Omental fat pad (tissue), 4 donors: ENCODE results near the gene FTCD. TPM values are rescaled to one million over a fixed set of nuclear protein-coding genes. Genes with fewer than 3 reads are reported as not detected.
"Not testable (repeated sequence)": the region's sequence is repeated elsewhere in the genome, so short reads cannot be mapped to it uniquely, and the experiment has no call there.

ENCODE experiments used
- ATAC-seq: fragments of 150-250 bp; one replicate; pipeline ENCODE4 v1.9.1; 2016; ENCODE audit warnings: mild to moderate bottlenecking, moderate library complexity; ENCODE audit not compliant: low FRiP score
- DNase-seq: peaks from one replicate; pipeline ENCODE4 v3.0.0-alpha.2; 2019; ENCODE audit warnings: low spot score
- CTCF ChIP-seq, 3 donors: fragments of 450-650 bp; IDR thresholded peaks; one replicate each; pipeline ENCODE4 v1.5.1; 2016 to 2017; ENCODE audit warnings: antibody characterized with exemption in 3 of 3, mild to moderate bottlenecking in 3 of 3, moderate library complexity in 2 of 3
- total RNA-seq, 4 donors: library from RNA; depleted of rRNA; stranded (reverse); fragments of >200 nt; gene quantifications; one replicate each; pipeline ENCODE4 v1.1.0, GENCODE V29; 2016

Gene FTCD
- total RNA-seq, 4 donors from 2014 or later = not detected

GRCh38 chr21:46150491-46151121, 4.8 kb downstream of the FTCD start:
- TF ChIP-seq CTCF (IDR thresholded peaks at IDR 0.05) = no peak
- DNase-seq (no peak), ATAC-seq (no peak)

GRCh38 chr21:46150073-46150472, 5.3 kb downstream of the FTCD start:
- no peak for ATAC-seq
- DNase-seq = no peak
- no peak for TF ChIP-seq CTCF (IDR thresholded peaks at IDR 0.05)

- ATAC-seq = no peak
Observed at GRCh38 chr21:46149205-46149901, 6.0 kb downstream of the FTCD start.

GRCh38 chr21:46148106-46148505, 7.3 kb downstream of the FTCD start:
- DNase-seq (no peak), ATAC-seq (no peak)

More at GRCh38 chr21:46149205-46149901, 6.0 kb downstream of the FTCD start:
- no peak for TF ChIP-seq CTCF (IDR thresholded peaks at IDR 0.05)
- DNase-seq = no peak

GRCh38 chr21:46147429-46147828, 8.0 kb downstream of the FTCD start:
- not testable (repeated sequence) for ATAC-seq, DNase-seq

More at GRCh38 chr21:46148106-46148505, 7.3 kb downstream of the FTCD start:
- TF ChIP-seq CTCF (IDR thresholded peaks at IDR 0.05) = no peak

DNA sequence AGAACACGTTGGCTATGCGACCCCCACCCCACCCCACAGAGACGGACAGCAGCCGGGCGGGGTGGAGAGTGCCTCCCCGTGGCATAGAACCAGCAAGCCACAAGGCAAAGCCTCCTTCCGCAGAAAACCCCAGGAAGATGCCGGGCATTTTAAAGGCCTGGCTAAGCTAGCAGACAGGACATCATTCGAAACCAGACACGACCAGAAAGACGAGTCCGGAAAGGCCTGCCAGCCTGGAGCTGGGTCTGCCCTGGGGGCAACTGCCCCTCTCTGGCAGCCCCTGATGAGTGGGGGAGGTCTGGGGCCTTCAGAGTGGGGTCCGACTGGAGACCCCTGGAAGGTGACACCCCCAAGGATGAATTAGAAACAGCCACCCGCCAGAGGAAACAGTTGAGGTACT, 8.5 kb downstream of the FTCD start:
- DNase-seq (no peak), ATAC-seq (no peak)
- no peak for TF ChIP-seq CTCF (IDR thresholded peaks at IDR 0.05)

DNA sequence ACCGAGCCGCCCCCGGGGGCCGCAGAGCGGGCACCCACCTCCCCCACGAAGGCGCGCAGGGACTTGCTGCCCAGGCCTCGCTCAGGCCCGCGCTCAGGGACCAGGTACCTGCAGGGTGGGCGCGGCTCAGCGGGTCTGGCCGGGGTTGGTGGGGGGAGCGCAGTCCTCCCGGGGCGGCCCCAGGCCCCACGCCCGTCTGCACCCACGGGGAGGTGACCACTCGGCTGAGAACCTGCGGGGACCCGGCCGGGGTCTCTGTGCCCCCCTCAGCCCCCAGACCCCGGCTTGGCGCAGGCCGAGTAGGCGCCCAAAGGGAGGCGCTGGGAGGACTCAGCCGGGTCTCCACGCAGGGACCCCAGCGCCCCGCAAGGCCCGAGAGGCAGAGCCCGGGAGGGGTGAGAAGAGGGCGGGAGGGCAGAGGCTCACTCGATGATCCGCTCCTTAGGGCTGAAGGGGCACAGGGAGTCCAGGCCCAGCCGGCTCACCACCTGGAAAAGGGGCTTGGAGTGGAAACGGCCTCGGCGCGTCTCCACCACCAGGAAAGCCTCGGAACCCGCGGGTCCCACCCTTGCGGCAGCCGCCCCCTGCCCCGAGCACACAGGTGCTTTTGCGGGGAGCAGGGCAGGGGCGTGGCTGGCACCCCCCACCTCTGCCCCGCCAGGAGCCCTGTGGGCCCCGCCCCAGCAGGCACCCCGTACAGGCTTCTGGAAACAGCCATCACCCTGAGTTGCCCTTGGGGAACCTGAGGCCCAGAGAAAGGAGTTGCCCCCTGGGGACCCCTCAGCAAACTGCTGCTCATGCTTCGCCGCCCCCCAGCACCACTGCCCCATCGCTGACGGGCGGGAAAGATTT, 9.3 kb downstream of the FTCD start:
- DNase-seq (no peak), ATAC-seq (no peak)
- TF ChIP-seq CTCF (IDR thresholded peaks at IDR 0.05) = no peak
